K562 (cell line): ENCODE results near the gene RPTOR. TPM values are rescaled to one million over a fixed set of nuclear protein-coding genes. Genes with fewer than 3 reads are reported as not detected.
A peak's percentile ranks its signal among the peaks of the same experiment; 100 is the strongest.

Source experiments
- ATAC-seq: fragments of 200-7000 bp; cut with Tn5 transposase; 3 replicates; pipeline ENCODE4 v1.9.1; 2020; ENCODE audit warnings: moderate library complexity
- BruUV-seq: library from RNA; stranded (reverse); fragments of 400-500 nt; replicated peaks from 2 replicates; lab custom pipeline; 2021; lab: Mats Ljungman, UMichigan
- CTCF ChIA-PET: fragments of 300-600 bp; formaldehyde crosslinking; extraction: SDS; loops from one replicate; lab custom pipeline; 2021; ENCODE audit warnings: low intra/inter-chr PET ratio; lab: Yijun Ruan, JAX
- POLR2A ChIA-PET: fragments of 300-600, 350-650 bp; sonication (Branson Sonifier 250); formaldehyde crosslinking; extraction: SDS; loops from one replicate; lab custom pipeline; 2021; ENCODE audit warnings: antibody characterized with exemption, inconsistent platforms; lab: Yijun Ruan, JAX
- DNase-seq, 4 experiments: peaks; one replicate each; pipeline versions ENCODE4 v3.0.0 to v3.0.0-alpha.2; 2011 to 2018; ENCODE audit warnings: low spot score in 3 of 4, mixed read lengths in 3 of 4; ENCODE audit errors: extremely low read depth in 1 of 4
- FAIRE-seq: peaks from 2 replicates; lab custom pipeline; 2011; peaks lifted over from hg19 to GRCh38; lab: Jason Lieb, UNC
- H2AFZ ChIP-seq: 2 replicates; pipeline ENCODE4 v1.6.0; 2011; ENCODE audit warnings: low read depth, low read length, control low read depth, inconsistent platforms
- H3K27ac ChIP-seq: fragments of 200-600 bp; 3 replicates; pipeline ENCODE4 v1.8.0; 2011; ENCODE audit warnings: low read depth, mild to moderate bottlenecking, control low read depth, inconsistent platforms, low read length, moderate library complexity, mixed read lengths; ENCODE audit errors: extremely low read depth
- H3K27me3 ChIP-seq, 2 experiments: fragments of 300-600 bp in 1 of 2; 2 replicates in 1 of 2; 3 replicates in 1 of 2; pipeline versions ENCODE4 v1.6.0 to v1.8.0; 2011; ENCODE audit warnings: inconsistent platforms in 2 of 2, low read length in 2 of 2, mild to moderate bottlenecking in 1 of 2, mixed read lengths in 1 of 2, moderate library complexity in 1 of 2; ENCODE audit not compliant: control insufficient read depth in 2 of 2, insufficient read depth in 2 of 2
- H3K36me3 ChIP-seq: fragments of 300-600 bp; 3 replicates; pipeline ENCODE4 v1.8.0; 2011; ENCODE audit warnings: mild to moderate bottlenecking, low read length, inconsistent platforms; ENCODE audit not compliant: control insufficient read depth, insufficient read depth
- H3K4me1 ChIP-seq, 2 experiments: fragments of 200-600 bp in 1 of 2; replicated peaks in 1 of 2; 2 replicates in 1 of 2; 3 replicates in 1 of 2; pipeline versions ENCODE4 v1.5.1 to v1.8.0; 2011; ENCODE audit warnings: inconsistent platforms in 2 of 2, low read length in 2 of 2, mild to moderate bottlenecking in 1 of 2, mixed read lengths in 1 of 2, moderate library complexity in 1 of 2; ENCODE audit not compliant: control insufficient read depth in 2 of 2, insufficient read depth in 2 of 2
- H3K4me2 ChIP-seq: 2 replicates; pipeline ENCODE4 v1.6.1; 2011; ENCODE audit warnings: low read length, control low read depth, inconsistent platforms, mixed read lengths; ENCODE audit not compliant: insufficient read depth
- H3K4me3 ChIP-seq: fragments of 200-600 bp; sonication (generic), shearing (Covaris generic); 2 replicates; pipeline ENCODE4 v1.5.1; 2016; ENCODE audit warnings: control low read depth, inconsistent platforms
- H3K79me2 ChIP-seq: fragments of 200-600 bp; 3 replicates; pipeline ENCODE4 v1.8.0; 2011; ENCODE audit warnings: low read length, inconsistent platforms; ENCODE audit not compliant: control insufficient read depth, insufficient read depth
- H3K9ac ChIP-seq, 2 experiments: 2 replicates each; pipeline versions ENCODE4 v1.6.0 to v1.6.1; 2011; ENCODE audit warnings: low read depth in 2 of 2, low read length in 2 of 2, control low read depth in 1 of 2, inconsistent platforms in 1 of 2, mild to moderate bottlenecking in 1 of 2, mixed read lengths in 1 of 2; ENCODE audit not compliant: insufficient read depth in 1 of 2
- H3K9me1 ChIP-seq: one replicate; pipeline ENCODE4 v1.6.0; 2011; ENCODE audit warnings: inconsistent platforms, mild to moderate bottlenecking, low read length, moderate library complexity; ENCODE audit not compliant: control insufficient read depth, insufficient read depth
- H3K9me3 ChIP-seq: replicated peaks from 2 replicates; pipeline ENCODE4 v1.5.1; 2011; ENCODE audit warnings: low read depth, low read length, inconsistent platforms; ENCODE audit not compliant: control insufficient read depth, insufficient read depth
- H4K20me1 ChIP-seq: replicated peaks from 2 replicates; pipeline ENCODE4 v1.6.1; 2011; ENCODE audit warnings: low read length, inconsistent platforms, mixed read lengths; ENCODE audit not compliant: control insufficient read depth, insufficient read depth
- CBFA2T3 ChIP-seq: fragments of 450-650 bp; IDR thresholded peaks from 2 replicates; pipeline ENCODE4 v1.6.1; 2017
- CXXC5 ChIP-seq: fragments of 250-450 bp; sonication (Bioruptor Pico); IDR thresholded peaks from 2 replicates; pipeline ENCODE4 v1.8.0; 2022; ENCODE audit warnings: inconsistent platforms, mild to moderate bottlenecking, moderate library complexity
- EZH2 ChIP-seq: IDR thresholded peaks from 2 replicates; pipeline ENCODE4 v1.6.1; 2012; ENCODE audit warnings: low read depth, mild to moderate bottlenecking, inconsistent platforms, low read length, borderline replicate concordance
- GATA2 ChIP-seq: sonication (generic); formaldehyde crosslinking; IDR thresholded peaks from 2 replicates; pipeline ENCODE4 v1.4.0; 2020; ENCODE audit warnings: mild to moderate bottlenecking, missing genetic modification reagents
- ILF3 ChIP-seq: fragments of 450-650 bp; IDR thresholded peaks from 2 replicates; pipeline ENCODE4 v1.6.1; 2018; ENCODE audit warnings: antibody characterized with exemption, mild to moderate bottlenecking, moderate library complexity, borderline replicate concordance
- KDM1A ChIP-seq, 2 experiments: fragments of 450-650 bp; IDR thresholded peaks; 2 replicates each; pipeline ENCODE4 v1.6.1; 2016; ENCODE audit warnings: mild to moderate bottlenecking in 2 of 2
- KLF1 ChIP-seq: fragments of 450-650 bp; IDR thresholded peaks from 2 replicates; pipeline ENCODE4 v1.6.1; 2016; ENCODE audit warnings: missing genetic modification characterization, missing compliant biosample characterization
- NR1H2 ChIP-seq: sonication (generic); formaldehyde crosslinking; IDR thresholded peaks from 2 replicates; pipeline ENCODE4 v1.4.0; 2020; ENCODE audit warnings: mild to moderate bottlenecking, missing genetic modification reagents
- NR2C1 ChIP-seq, 2 experiments: fragments of 450-650 bp; IDR thresholded peaks; 2 replicates each; pipeline ENCODE4 v1.6.1; 2017; ENCODE audit warnings: mild to moderate bottlenecking in 2 of 2, antibody characterized with exemption in 1 of 2, inconsistent platforms in 1 of 2, missing compliant biosample characterization in 1 of 2, missing genetic modification characterization in 1 of 2
- PURB ChIP-seq: sonication (generic); formaldehyde crosslinking; IDR thresholded peaks from 2 replicates; pipeline ENCODE4 v1.9.0; 2021; ENCODE audit warnings: low read depth, mild to moderate bottlenecking, missing genetic modification reagents
- SAFB2 ChIP-seq: fragments of 200-400 bp; formaldehyde crosslinking; IDR thresholded peaks from 2 replicates; pipeline ENCODE4 v1.6.1; 2018; ENCODE audit warnings: borderline replicate concordance, low read length, low read depth, moderate library complexity; ENCODE audit not compliant: severe bottlenecking
- XRCC3 ChIP-seq: fragments of 450-650 bp; IDR thresholded peaks from 2 replicates; pipeline ENCODE4 v1.6.1; 2017; ENCODE audit warnings: mild to moderate bottlenecking, moderate library complexity
- ZBTB8A ChIP-seq: fragments of 450-650 bp; IDR thresholded peaks from 2 replicates; pipeline ENCODE4 v1.6.1; 2018; ENCODE audit warnings: mild to moderate bottlenecking, moderate library complexity; ENCODE audit not compliant: partially characterized antibody
- ZKSCAN8 ChIP-seq: fragments of 200-800 bp; sonication (Bioruptor generic); IDR thresholded peaks from 2 replicates; pipeline ENCODE4 v1.6.1; 2016; ENCODE audit warnings: missing genetic modification characterization, missing compliant biosample characterization
- ZNF445 ChIP-seq: fragments of 250-450 bp; sonication (Bioruptor Pico); IDR thresholded peaks from 2 replicates; pipeline ENCODE4 v1.4.0; 2020; ENCODE audit warnings: low read depth, mild to moderate bottlenecking, moderate library complexity
- ZNF785 ChIP-seq: fragments of 250-450 bp; sonication (Bioruptor Pico); IDR thresholded peaks from 2 replicates; pipeline ENCODE4 v1.4.0; 2020; ENCODE audit warnings: mild to moderate bottlenecking
- WGBS: fragments of 100-300 bp; shearing (Covaris generic); methylation state at CpG from one replicate; pipeline ENCODE4 v1.1.6; 2016; ENCODE audit warnings: low coverage, mixed read lengths; ENCODE audit not compliant: insufficient coverage; ENCODE audit errors: missing lambda C conversion rate; 5-methylcytosine and 5-hydroxymethylcytosine counted together
- in situ Hi-C: fragments of 300-500 bp; cut with MboI; formaldehyde crosslinking; loops from 4 replicates; pipeline ENCODE4 v1.15.0; 2018; ENCODE audit warnings: inconsistent platforms, mixed read lengths
- intact Hi-C: fragments of 100-400 bp; cut with micrococcal nuclease; formaldehyde crosslinking; loops from 2 replicates; pipeline ENCODE4 v1.14.2; 2022
- polyA plus RNA-seq, 8 experiments: library from polyadenylated mRNA; depleted of rRNA in 4 of 8; stranded (reverse) in 5 of 8; unstranded in 3 of 8; fragments of >200 nt; fragmentation: Nextera tagmentation in 2 of 8; fragmentation: Illumina TruSeq in 1 of 8; extraction: Ambion mirVana in 2 of 8; extraction: Trizol in 1 of 8; gene quantifications; 2 replicates each; pipeline versions ENCODE4 v1.2.1 to v1.2.3, GENCODE V29; 2011 to 2014; ENCODE audit warnings: inconsistent platforms in 1 of 8, missing spikeins in 1 of 8
- total RNA-seq, 7 experiments: library from RNA; depleted of rRNA in 6 of 7; stranded (reverse); fragments of >200 nt in 6 of 7; fragmentation: Illumina TruSeq in 2 of 7; extraction: Trizol in 2 of 7; gene quantifications; 2 replicates each; pipeline versions ENCODE4 v1.2.1 to v1.2.3, GENCODE V29; 2011 to 2021; ENCODE audit warnings: low replicate concordance in 1 of 7
- TF ChIP-seq, protein P1 (sequence below), 2 experiments: fragments of 450-650 bp; conservative IDR thresholded peaks; 2 replicates each; pipeline ENCODE4 v1.6.1; 2017; ENCODE audit warnings: mild to moderate bottlenecking in 2 of 2, moderate library complexity in 2 of 2
- TF ChIP-seq, protein P2 (sequence below): sonication (generic); formaldehyde crosslinking; IDR thresholded peaks from 2 replicates; pipeline ENCODE4 v1.8.0; 2022; ENCODE audit warnings: mild to moderate bottlenecking, missing genetic modification reagents, borderline replicate concordance

RPTOR gene
- total and polyA plus RNA-seq, 9 of the 15 experiments (the other 6 are each of a cell fraction or from before 2014, with no cell fraction given): 0.24 to 54.1 (median 10.2) TPM

DNA sequence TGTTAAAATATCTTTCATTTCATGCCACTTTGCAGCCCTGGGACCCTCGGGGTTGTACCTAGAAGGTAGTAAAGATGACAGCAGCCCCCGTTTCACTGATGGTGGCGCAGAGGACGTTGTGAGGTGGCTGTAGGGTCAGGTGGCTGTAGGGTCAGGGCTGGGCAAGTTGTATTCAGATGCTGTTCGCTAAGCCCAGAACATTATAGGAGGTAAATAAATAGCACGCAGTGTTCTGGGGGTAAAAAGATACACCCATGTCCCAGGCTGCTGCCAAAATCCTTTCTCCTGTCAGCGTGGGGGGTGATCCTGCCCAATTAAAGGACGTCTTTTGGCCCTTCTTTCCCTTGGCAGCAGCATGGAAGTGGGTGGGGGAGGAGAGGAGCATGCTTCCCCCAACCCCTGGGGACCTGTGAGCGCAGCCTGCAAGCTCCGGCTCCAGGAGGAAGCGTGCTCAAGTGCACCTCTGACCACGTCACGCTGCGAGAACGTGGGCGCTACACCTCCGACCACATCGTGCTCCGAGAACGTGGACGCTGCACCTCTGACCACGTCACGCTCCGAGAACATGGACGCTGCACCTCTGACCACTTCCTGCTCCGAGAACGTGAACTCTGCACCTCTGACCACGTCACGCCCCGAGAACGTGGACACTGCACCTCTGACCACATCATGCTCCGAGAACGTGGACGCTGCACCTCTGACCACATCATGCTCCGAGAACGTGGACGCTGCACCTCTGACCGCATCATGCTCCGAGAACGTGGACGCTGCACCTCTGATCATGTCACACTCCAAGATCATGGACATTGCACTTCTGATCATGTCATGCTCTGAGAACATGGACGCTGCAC is 182.1 kb downstream of the RPTOR start:
- Histone ChIP-seq H3K9me1 (no peaks in the 10 kb centered on the region), H3K27me3 (no peaks in the 10 kb centered on the region), H3K9me3 (no peaks in the 10 kb centered on the region), H3K36me3 (peaks cover 6% of the 10 kb centered on the region; the same call in 2 of the 3 replicates), H3K4me1 (peaks cover 0 to 12% of the 10 kb centered on the region in 2 experiments; a peak in 1 of 5 replicates), H4K20me1 (no peaks in the 10 kb centered on the region), H3K79me2 (peaks cover 13% of the 10 kb centered on the region; the same call in 2 of the 3 replicates), H3K4me2 (no peak overlapping the region)
- DNase-seq (no peak), ATAC-seq (no peak), FAIRE-seq (no peak)
- BruUV-seq: no TSS peak
- in situ Hi-C loops: no loop called here
- 94% methylated on average over 27 of the region's 42 CpGs for WGBS
- TF ChIP-seq PURB: no peak
- no peak for TF ChIP-seq ILF3
- TF ChIP-seq KDM1A (IDR thresholded peaks at IDR 0.05): no peak
- no peak for TF ChIP-seq NR1H2 (CRISPR knock-in tag)
- TF ChIP-seq CBFA2T3: no peak
- no peak for TF ChIP-seq EZH2
- no peak for TF ChIP-seq KLF1 (tag)
- no peak for TF ChIP-seq ZKSCAN8
- no peak for TF ChIP-seq NR2C1 (IDR thresholded peaks at IDR 0.05)
- TF ChIP-seq NR2C1 (tag; IDR thresholded peaks at IDR 0.05): no peak
- no peak for TF ChIP-seq GATA2 (CRISPR knock-in tag)
- TF ChIP-seq, protein P1, sequence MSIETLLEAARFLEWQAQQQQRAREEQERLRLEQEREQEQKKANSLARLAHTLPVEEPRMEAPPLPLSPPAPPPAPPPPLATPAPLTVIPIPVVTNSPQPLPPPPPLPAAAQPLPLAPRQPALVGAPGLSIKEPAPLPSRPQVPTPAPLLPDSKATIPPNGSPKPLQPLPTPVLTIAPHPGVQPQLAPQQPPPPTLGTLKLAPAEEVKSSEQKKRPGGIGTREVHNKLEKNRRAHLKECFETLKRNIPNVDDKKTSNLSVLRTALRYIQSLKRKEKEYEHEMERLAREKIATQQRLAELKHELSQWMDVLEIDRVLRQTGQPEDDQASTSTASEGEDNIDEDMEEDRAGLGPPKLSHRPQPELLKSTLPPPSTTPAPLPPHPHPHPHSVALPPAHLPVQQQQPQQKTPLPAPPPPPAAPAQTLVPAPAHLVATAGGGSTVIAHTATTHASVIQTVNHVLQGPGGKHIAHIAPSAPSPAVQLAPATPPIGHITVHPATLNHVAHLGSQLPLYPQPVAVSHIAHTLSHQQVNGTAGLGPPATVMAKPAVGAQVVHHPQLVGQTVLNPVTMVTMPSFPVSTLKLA (conservative IDR thresholded peaks at IDR 0.05): no peak
- TF ChIP-seq ZBTB8A: no peak
- TF ChIP-seq ZNF785 (CRISPR knock-in tag): no peak
- TF ChIP-seq, protein P2, sequence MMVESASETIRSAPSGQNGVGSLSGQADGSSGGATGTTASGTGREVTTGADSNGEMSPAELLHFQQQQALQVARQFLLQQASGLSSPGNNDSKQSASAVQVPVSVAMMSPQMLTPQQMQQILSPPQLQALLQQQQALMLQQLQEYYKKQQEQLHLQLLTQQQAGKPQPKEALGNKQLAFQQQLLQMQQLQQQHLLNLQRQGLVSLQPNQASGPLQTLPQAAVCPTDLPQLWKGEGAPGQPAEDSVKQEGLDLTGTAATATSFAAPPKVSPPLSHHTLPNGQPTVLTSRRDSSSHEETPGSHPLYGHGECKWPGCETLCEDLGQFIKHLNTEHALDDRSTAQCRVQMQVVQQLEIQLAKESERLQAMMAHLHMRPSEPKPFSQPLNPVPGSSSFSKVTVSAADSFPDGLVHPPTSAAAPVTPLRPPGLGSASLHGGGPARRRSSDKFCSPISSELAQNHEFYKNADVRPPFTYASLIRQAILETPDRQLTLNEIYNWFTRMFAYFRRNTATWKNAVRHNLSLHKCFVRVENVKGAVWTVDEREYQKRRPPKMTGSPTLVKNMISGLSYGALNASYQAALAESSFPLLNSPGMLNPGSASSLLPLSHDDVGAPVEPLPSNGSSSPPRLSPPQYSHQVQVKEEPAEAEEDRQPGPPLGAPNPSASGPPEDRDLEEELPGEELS: no peak
- no peak for TF ChIP-seq XRCC3
- TF ChIP-seq ZNF445 (CRISPR knock-in tag): no peak
- no peak for TF ChIP-seq CXXC5 (CRISPR knock-in tag)
- no peak for TF ChIP-seq SAFB2
- TF ChIP-seq, all 486 proteins: peak for 0
- ChIA-PET POLR2A (no interaction called here), CTCF (no interaction called here)
- H2AFZ ChIP-seq: no peak overlapping the region
- H3K4me3 ChIP-seq: no peak overlapping the region
- H3K9ac ChIP-seq: 0 out of 4 replicates have a peak overlapping the region, but pooled peaks of 1 of the 2 experiments have one; percentile 8
- intact Hi-C loops: no loop called here
- H3K27ac ChIP-seq: no peak overlapping the region
